H1 (cell line): Measurements from ENCODE around the gene CMKLR1. TPM values are rescaled to one million over a fixed set of nuclear protein-coding genes. Genes with fewer than 3 reads are reported as not detected.

Source experiments
- CTCF ChIA-PET: fragments of 300-600 bp; sonication (Branson Sonifier 250); formaldehyde crosslinking; loops from one replicate; lab custom pipeline; 2021; ENCODE audit not compliant: partially characterized antibody; lab: Charles Lee
- POLR2A ChIA-PET: fragments of 300-600 bp; sonication (Branson Sonifier 250); formaldehyde crosslinking; loops from one replicate; lab custom pipeline; 2021; ENCODE audit warnings: inconsistent platforms; ENCODE audit not compliant: partially characterized antibody; lab: Charles Lee
- DNase-seq, 2 experiments: peaks; one replicate each; pipeline versions ENCODE4 v3.0.0 to v3.0.0-alpha.2; 2010 to 2022; ENCODE audit warnings: low spot score in 2 of 2, low read depth in 1 of 2, mixed read lengths in 1 of 2
- FAIRE-seq: peaks from 2 replicates; lab custom pipeline; 2011; peaks lifted over from hg19 to GRCh38; lab: Jason Lieb, UNC
- H2AFZ ChIP-seq: 2 replicates; pipeline ENCODE4 v1.8.1; 2012; ENCODE audit warnings: low read length, inconsistent platforms
- H2AK5ac ChIP-seq: 2 replicates; pipeline ENCODE4 v1.6.1; 2013; ENCODE audit warnings: low read depth, low read length
- H2BK120ac ChIP-seq: replicated peaks from 2 replicates; pipeline ENCODE3; 2013; ENCODE audit warnings: low read depth, low read length, inconsistent platforms
- H2BK12ac ChIP-seq: 2 replicates; pipeline ENCODE4 v1.6.1; 2013; ENCODE audit warnings: low read depth, low read length
- H2BK15ac ChIP-seq: 2 replicates; pipeline ENCODE4 v1.6.1; 2013; ENCODE audit warnings: low read length
- H2BK20ac ChIP-seq: 2 replicates; pipeline ENCODE4 v1.6.1; 2013; ENCODE audit warnings: low read length
- H2BK5ac ChIP-seq: 2 replicates; pipeline ENCODE4 v1.6.1; 2013; ENCODE audit warnings: low read depth, low read length
- H3K14ac ChIP-seq: 2 replicates; pipeline ENCODE4 v1.6.1; 2013; ENCODE audit warnings: inconsistent platforms; ENCODE audit not compliant: insufficient read length
- H3K18ac ChIP-seq: 2 replicates; pipeline ENCODE4 v1.6.1; 2013; ENCODE audit warnings: low read length; ENCODE audit errors: extremely low read depth
- H3K23ac ChIP-seq: 2 replicates; pipeline ENCODE4 v1.6.1; 2013; ENCODE audit warnings: inconsistent platforms; ENCODE audit not compliant: insufficient read length
- H3K23me2 ChIP-seq: 2 replicates; pipeline ENCODE4 v1.6.1; 2013; ENCODE audit warnings: low read depth, low read length
- H3K27ac ChIP-seq: 2 replicates; pipeline ENCODE4 v1.6.1; 2011; ENCODE audit warnings: low read depth, low read length, inconsistent platforms
- H3K27me3 ChIP-seq, 4 experiments: replicated peaks in 1 of 4; 1 replicate in 1 of 4; 2 replicates in 3 of 4; pipeline versions ENCODE4 v1.6.1 to v1.8.1; 2011 to 2013; ENCODE audit warnings: low read length in 3 of 4, mild to moderate bottlenecking in 3 of 4, inconsistent platforms in 2 of 4, mixed read lengths in 2 of 4, moderate library complexity in 1 of 4; ENCODE audit not compliant: control insufficient read depth in 3 of 4, insufficient read depth in 3 of 4; ENCODE audit errors: extremely low read depth in 1 of 4
- H3K36me3 ChIP-seq, 4 experiments: 2 replicates each; pipeline versions ENCODE4 v1.6.1 to v1.8.1; 2011 to 2013; ENCODE audit warnings: mild to moderate bottlenecking in 4 of 4, low read length in 3 of 4, moderate library complexity in 2 of 4, control low read depth in 1 of 4, inconsistent platforms in 1 of 4; ENCODE audit not compliant: insufficient read depth in 4 of 4, control insufficient read depth in 2 of 4
- H3K4ac ChIP-seq: replicated peaks from 2 replicates; pipeline ENCODE3; 2013; ENCODE audit warnings: low read length, low read depth, mixed read lengths, inconsistent platforms; ENCODE audit not compliant: insufficient read length
- H3K4me1 ChIP-seq, 4 experiments: replicated peaks in 1 of 4; 1 replicate in 1 of 4; 2 replicates in 3 of 4; pipeline versions ENCODE4 v1.6.1 to v1.8.1; 2011 to 2013; ENCODE audit warnings: low read length in 3 of 4, inconsistent platforms in 2 of 4, mixed read lengths in 1 of 4; ENCODE audit not compliant: insufficient read depth in 4 of 4, control insufficient read depth in 3 of 4
- H3K4me2 ChIP-seq, 2 experiments: 2 replicates each; pipeline versions ENCODE4 v1.6.1 to v1.8.1; 2011 to 2013; ENCODE audit warnings: low read depth in 2 of 2, low read length in 2 of 2, control low read depth in 1 of 2, inconsistent platforms in 1 of 2, mild to moderate bottlenecking in 1 of 2; ENCODE audit not compliant: insufficient read depth in 1 of 2
- H3K4me3 ChIP-seq, 4 experiments: fragments of 200-600, 300-600 bp in 1 of 4; sonication (generic), shearing (Covaris generic), sonication (Bioruptor Twin) in 1 of 4; 2 replicates each; pipeline versions ENCODE4 v1.5.1 to v1.8.1; 2011 to 2016; ENCODE audit warnings: low read length in 4 of 4, low read depth in 3 of 4, control low read depth in 2 of 4, inconsistent platforms in 2 of 4, mild to moderate bottlenecking in 2 of 4, mixed read lengths in 1 of 4, moderate library complexity in 1 of 4; ENCODE audit not compliant: insufficient read depth in 2 of 4; ENCODE audit errors: extremely low read depth in 1 of 4
- H3K56ac ChIP-seq: replicated peaks from 2 replicates; pipeline ENCODE3; 2013; ENCODE audit warnings: low read depth, mild to moderate bottlenecking, mixed read lengths, low read length, inconsistent platforms; ENCODE audit not compliant: insufficient read length
- H3K79me1 ChIP-seq: 2 replicates; pipeline ENCODE4 v1.6.1; 2013; ENCODE audit warnings: low read depth, low read length, control low read depth
- H3K79me2 ChIP-seq, 2 experiments: 2 replicates each; pipeline versions ENCODE4 v1.6.1 to v1.8.1; 2012 to 2013; ENCODE audit warnings: low read length in 2 of 2, mild to moderate bottlenecking in 2 of 2, inconsistent platforms in 1 of 2; ENCODE audit not compliant: insufficient read depth in 2 of 2, control insufficient read depth in 1 of 2
- H3K9ac ChIP-seq, 4 experiments: replicated peaks in 1 of 4; 1 replicate in 1 of 4; 2 replicates in 3 of 4; pipeline versions ENCODE4 v1.6.1 to v1.8.1; 2011 to 2013; ENCODE audit warnings: low read depth in 3 of 4, low read length in 3 of 4, control low read depth in 2 of 4, mild to moderate bottlenecking in 2 of 4, moderate library complexity in 2 of 4, inconsistent platforms in 1 of 4; ENCODE audit errors: extremely low read depth in 1 of 4
- H3K9me3 ChIP-seq, 2 experiments: 2 replicates each; pipeline versions ENCODE4 v1.6.1 to v1.8.1; 2012 to 2013; ENCODE audit warnings: mild to moderate bottlenecking in 2 of 2, moderate library complexity in 2 of 2, control low read depth in 1 of 2, inconsistent platforms in 1 of 2, low read depth in 1 of 2, low read length in 1 of 2, mixed read lengths in 1 of 2; ENCODE audit not compliant: insufficient read depth in 2 of 2
- H4K20me1 ChIP-seq, 2 experiments: replicated peaks in 1 of 2; 2 replicates each; pipeline versions ENCODE3 to v1.8.1; 2011 to 2013; ENCODE audit warnings: inconsistent platforms in 2 of 2, low read length in 2 of 2, mild to moderate bottlenecking in 1 of 2; ENCODE audit not compliant: insufficient read depth in 2 of 2, control insufficient read depth in 1 of 2
- H4K5ac ChIP-seq: 2 replicates; pipeline ENCODE4 v1.6.1; 2013; ENCODE audit warnings: low read length, low read depth, mixed read lengths, inconsistent platforms; ENCODE audit not compliant: insufficient read length
- H4K8ac ChIP-seq: 2 replicates; pipeline ENCODE4 v1.8.0; 2013; ENCODE audit warnings: mild to moderate bottlenecking, moderate library complexity, low read length, inconsistent platforms; ENCODE audit not compliant: insufficient read depth; ENCODE audit errors: extremely low read depth
- H4K91ac ChIP-seq: replicated peaks from 2 replicates; pipeline ENCODE3; 2013; ENCODE audit warnings: low read length, mixed read lengths, inconsistent platforms; ENCODE audit not compliant: insufficient read length
- BCL11A ChIP-seq, 2 experiments: IDR thresholded peaks; one replicate each; pipeline ENCODE4 v1.6.1; 2011; ENCODE audit warnings: low read depth in 2 of 2, low read length in 2 of 2, mild to moderate bottlenecking in 2 of 2
- BRCA1 ChIP-seq: IDR thresholded peaks from 2 replicates; pipeline ENCODE4 v1.6.1; 2012; ENCODE audit warnings: low read depth, low read length, improper control_type of control experiment
- CTBP2 ChIP-seq: IDR thresholded peaks from 2 replicates; pipeline ENCODE4 v1.7.0; 2011; ENCODE audit warnings: borderline replicate concordance, mild to moderate bottlenecking, moderate library complexity, mixed read lengths, low read length; ENCODE audit not compliant: insufficient read depth, insufficient read length
- NRF1 ChIP-seq: IDR thresholded peaks from 2 replicates; pipeline ENCODE4 v1.6.1; 2011; ENCODE audit warnings: mild to moderate bottlenecking, low read depth, low read length, improper control_type of control experiment
- RAD21 ChIP-seq, 2 experiments: IDR thresholded peaks in 1 of 2; conservative IDR thresholded peaks in 1 of 2; 2 replicates each; pipeline ENCODE4 v1.6.1; 2011; ENCODE audit warnings: low read depth in 2 of 2, low read length in 2 of 2, improper control_type of control experiment in 1 of 2, inconsistent platforms in 1 of 2, mild to moderate bottlenecking in 1 of 2, moderate library complexity in 1 of 2
- RFX5 ChIP-seq: IDR thresholded peaks from 2 replicates; pipeline ENCODE4 v1.6.1; 2011; ENCODE audit warnings: low read depth, low read length, improper control_type of control experiment, borderline replicate concordance
- SP1 ChIP-seq: IDR thresholded peaks from 2 replicates; pipeline ENCODE4 v1.6.1; 2011; ENCODE audit warnings: low read depth, low read length
- TEAD4 ChIP-seq: IDR thresholded peaks from 2 replicates; pipeline ENCODE4 v1.6.1; 2012; ENCODE audit warnings: low read depth, low read length, inconsistent platforms, mixed read lengths
- WGBS, 2 experiments: shearing (Covaris generic) in 1 of 2; methylation state at CpG; one replicate each; pipeline versions ENCODE4 v1.1.6 to v1.1.7; 2013 to 2015; ENCODE audit warnings: low lambda C conversion rate in 2 of 2, mixed read lengths in 2 of 2, inconsistent platforms in 1 of 2, low coverage in 1 of 2, missing lambda C conversion rate in 1 of 2; ENCODE audit not compliant: insufficient replicate concordance in 2 of 2, insufficient coverage in 1 of 2, insufficient read length in 1 of 2; ENCODE audit errors: extremely low coverage in 1 of 2, missing lambda C conversion rate in 1 of 2; 5-methylcytosine and 5-hydroxymethylcytosine counted together
- polyA plus RNA-seq, 7 experiments: library from polyadenylated mRNA; depleted of rRNA in 3 of 7; stranded (reverse) in 5 of 7; unstranded in 2 of 7; fragments of >200 nt in 5 of 7; fragments of 200-250 nt in 2 of 7; gene quantifications; 1 replicate in 5 of 7; 2 replicates in 1 of 7; 4 replicates in 1 of 7; pipeline versions ENCODE4 v1.2.1 to v1.2.3, GENCODE V29; 2011 to 2013; ENCODE audit warnings: missing spikeins in 2 of 7, mixed read lengths in 2 of 7
- total RNA-seq: library from RNA; stranded (reverse); fragmentation: NEBNext Ultra II Directional; extraction: Animal tissue kit (Norgen Biotek cat#: 25700); gene quantifications from 2 replicates; pipeline ENCODE4 v1.2.1, GENCODE V29; 2021

CMKLR1 gene
- total and polyA plus RNA-seq, 2 of the 8 experiments (the other 6 are each of a cell fraction or from before 2014, with no cell fraction given) = 2.1 to 2.8 TPM

GRCh38 chr12:108312693-108313189 is 26.4 kb downstream of the CMKLR1 start:
- no peak overlapping the region; the same call in 1 of the 2 replicates for H2AK5ac ChIP-seq
- peak overlapping the region; percentile 67; the same call in 1 of the 2 replicates for H2BK20ac ChIP-seq
- TF ChIP-seq BRCA1 = no peak
- no peak for TF ChIP-seq CTBP2
- no peak for TF ChIP-seq NRF1
- no peak for TF ChIP-seq SP1
- TF ChIP-seq TEAD4 = no peak
- TF ChIP-seq RFX5 = no peak
- TF ChIP-seq BCL11A (IDR thresholded peaks at IDR 0.05; ENCODE audit: low read depth in 2 of 2, low read length in 2 of 2) = no peak
- TF ChIP-seq RAD21 (IDR thresholded peaks at IDR 0.05 in 1 of 2, conservative IDR thresholded peaks at IDR 0.05 in 1 of 2; ENCODE audit: low read depth in 2 of 2, low read length in 2 of 2) = no peak
- H3K14ac ChIP-seq = no peak overlapping the region
- H3K79me1 ChIP-seq = no peaks in the 10 kb centered on the region
- no peaks in the 10 kb centered on the region for H3K9me3 ChIP-seq
- no peak overlapping the region for H3K56ac ChIP-seq
- H3K9ac ChIP-seq = no peak overlapping the region
- no peaks in the 10 kb centered on the region for H4K20me1 ChIP-seq
- H3K4ac ChIP-seq = no peak overlapping the region
- H3K27me3 ChIP-seq = no peaks in the 10 kb centered on the region
- 73% methylated on average over 5 of the region's 5 CpGs; no CpG with 5 or more reads in 1 of the 2 experiments for WGBS, 2 experiments
- no peak for DNase-seq
- peak overlapping the region; percentile 66 for H2BK120ac ChIP-seq
- no peak overlapping the region for H3K4me2 ChIP-seq
- no peak overlapping the region for H2AFZ ChIP-seq
- no peak overlapping the region; the same call in 1 of the 2 replicates for H4K8ac ChIP-seq
- H3K4me1 ChIP-seq = peaks cover 7 to 20% (median 13%) of the 10 kb centered on the region in 4 experiments
- H2BK12ac ChIP-seq = peak overlapping the region; percentile 96; the same call in 1 of the 2 replicates
- ChIA-PET POLR2A (no interaction called here), CTCF (interaction anchor here (1.0 to 1.6 kb wide), 3 partner anchors 24 to 323 kb away, joined by 3 to 4 read pairs (median 4); no protein-coding TSS in a partner anchor)
- H2BK5ac ChIP-seq = peak overlapping the region; percentile 62; the same call in 1 of the 2 replicates
- no peaks in the 10 kb centered on the region; a peak in 1 of 8 replicates for H3K36me3 ChIP-seq
- H4K5ac ChIP-seq = no peak overlapping the region
- FAIRE-seq = no peak
- H3K27ac ChIP-seq = no peak overlapping the region
- no peaks in the 10 kb centered on the region; the same call in 1 of the 2 replicates for H3K23me2 ChIP-seq
- H3K79me2 ChIP-seq = no peaks in the 10 kb centered on the region
- no peak overlapping the region for H3K23ac ChIP-seq
- no peak overlapping the region; the same call in 1 of the 2 replicates for H2BK15ac ChIP-seq
- peak overlapping the region; percentile 57 for H4K91ac ChIP-seq
- no peak overlapping the region for H3K4me3 ChIP-seq
- no peak overlapping the region; the same call in 1 of the 2 replicates for H3K18ac ChIP-seq
